Endothelial cell of umbilical vein (primary cell): Measurements from ENCODE around the gene TSPAN5. TPM values are rescaled to one million over a fixed set of nuclear protein-coding genes. Genes with fewer than 3 reads are reported as not detected.

Experiments
- BruUV-seq: library from RNA; stranded (reverse); fragments of 400-500 nt; replicated peaks from 2 replicates; lab custom pipeline; 2021; lab: Mats Ljungman, UMichigan
- CTCF ChIA-PET: fragments of 300-600, 350-600 bp; sonication (Branson Sonifier 250); formaldehyde crosslinking; loops from one replicate; lab custom pipeline; 2021; ENCODE audit warnings: antibody characterized with exemption, inconsistent platforms; lab: Charles Lee
- POLR2A ChIA-PET: fragments of 300-600, 350-600 bp; sonication (Branson Sonifier 250); formaldehyde crosslinking; loops from one replicate; lab custom pipeline; 2021; ENCODE audit warnings: antibody characterized with exemption, inconsistent platforms; lab: Charles Lee
- DNase-seq: peaks from one replicate; pipeline ENCODE4 v3.0.0-alpha.2; 2011; ENCODE audit warnings: low read depth, low spot score
- FAIRE-seq: peaks from 2 replicates; lab custom pipeline; 2011; peaks lifted over from hg19 to GRCh38; lab: Jason Lieb, UNC
- H2AFZ ChIP-seq: 2 replicates; pipeline ENCODE4 v1.6.0; 2012; ENCODE audit warnings: low read depth, low read length, control low read depth, inconsistent platforms
- H3K27ac ChIP-seq: 2 replicates; pipeline ENCODE4 v1.5.1; 2011; ENCODE audit warnings: low read depth, mild to moderate bottlenecking, control low read depth, low read length, moderate library complexity; ENCODE audit not compliant: insufficient read depth
- H3K27me3 ChIP-seq, 2 experiments: 2 replicates each; pipeline versions ENCODE4 v1.6.0 to v1.6.1; 2011; ENCODE audit warnings: low read length in 2 of 2, mixed read lengths in 1 of 2; ENCODE audit not compliant: control insufficient read depth in 2 of 2, insufficient read depth in 2 of 2
- H3K36me3 ChIP-seq, 2 experiments: 2 replicates in 1 of 2; 3 replicates in 1 of 2; pipeline ENCODE4 v1.5.1; 2011; ENCODE audit warnings: low read length in 2 of 2, mild to moderate bottlenecking in 1 of 2, moderate library complexity in 1 of 2; ENCODE audit not compliant: control insufficient read depth in 2 of 2, insufficient read depth in 2 of 2; ENCODE audit errors: extremely low read depth in 1 of 2
- H3K4me1 ChIP-seq: 3 replicates; pipeline ENCODE4 v1.5.1; 2011; ENCODE audit warnings: mild to moderate bottlenecking, low read length; ENCODE audit not compliant: control insufficient read depth, insufficient read depth; ENCODE audit errors: extremely low read depth
- H3K4me2 ChIP-seq: 2 replicates; pipeline ENCODE4 v1.6.1; 2011; ENCODE audit warnings: low read length, control low read depth, mixed read lengths; ENCODE audit not compliant: insufficient read depth
- H3K4me3 ChIP-seq, 3 experiments: fragments of 200-600 bp in 1 of 3; sonication (generic), shearing (Covaris generic) in 1 of 3; replicated peaks in 1 of 3; 2 replicates each; pipeline ENCODE4 v1.5.1; 2011 to 2016; ENCODE audit warnings: control low read depth in 3 of 3, low read length in 3 of 3, mild to moderate bottlenecking in 2 of 3, inconsistent platforms in 1 of 3, low read depth in 1 of 3, moderate library complexity in 1 of 3; ENCODE audit not compliant: insufficient read depth in 1 of 3
- H3K79me2 ChIP-seq: 2 replicates; pipeline ENCODE4 v1.6.0; 2012; ENCODE audit warnings: low read length, inconsistent platforms; ENCODE audit not compliant: control insufficient read depth, insufficient read depth
- H3K9ac ChIP-seq: replicated peaks from 2 replicates; pipeline ENCODE3; 2011; ENCODE audit warnings: low read length, control low read depth; ENCODE audit not compliant: insufficient read depth; ENCODE audit errors: extremely low read depth
- H3K9me1 ChIP-seq: replicated peaks from 3 replicates; pipeline ENCODE4 v1.6.0; 2011; ENCODE audit warnings: mild to moderate bottlenecking, low read length; ENCODE audit not compliant: control insufficient read depth, insufficient read depth; ENCODE audit errors: extremely low read depth
- H3K9me3 ChIP-seq: replicated peaks from 2 replicates; pipeline ENCODE4 v1.5.1; 2012; ENCODE audit warnings: low read length, inconsistent platforms; ENCODE audit not compliant: control insufficient read depth, insufficient read depth
- H4K20me1 ChIP-seq: replicated peaks from 2 replicates; pipeline ENCODE3; 2011; ENCODE audit warnings: mild to moderate bottlenecking, low read length; ENCODE audit not compliant: control insufficient read depth, insufficient read depth; ENCODE audit errors: extremely low read depth
- CTCF ChIP-seq, 2 donors: IDR thresholded peaks; 1 replicate in 1 of 2; 2 replicates in 1 of 2; pipeline ENCODE4 v1.5.1; 2011; ENCODE audit warnings: low read length in 2 of 2, mild to moderate bottlenecking in 2 of 2, moderate library complexity in 2 of 2, control low read depth in 1 of 2, inconsistent platforms in 1 of 2, low read depth in 1 of 2; ENCODE audit not compliant: insufficient read depth in 1 of 2; ENCODE audit errors: extremely low read depth in 1 of 2
- EZH2 ChIP-seq: IDR thresholded peaks from 2 replicates; pipeline ENCODE4 v1.6.1; 2012; ENCODE audit warnings: borderline replicate concordance, low read depth, mild to moderate bottlenecking, moderate library complexity, low read length, inconsistent platforms; ENCODE audit not compliant: severe bottlenecking
- FOS ChIP-seq: IDR thresholded peaks from 2 replicates; pipeline ENCODE4 v1.6.1; 2011; ENCODE audit warnings: mild to moderate bottlenecking, low read length, moderate library complexity, borderline replicate concordance; ENCODE audit not compliant: insufficient read depth
- GATA2 ChIP-seq: IDR thresholded peaks from 2 replicates; pipeline ENCODE4 v1.7.0; 2011; ENCODE audit warnings: low read depth, mild to moderate bottlenecking, moderate library complexity, mixed read lengths, low read length; ENCODE audit not compliant: insufficient read length, insufficient read depth
- JUN ChIP-seq: IDR thresholded peaks from 2 replicates; pipeline ENCODE4 v1.6.1; 2011; ENCODE audit warnings: borderline replicate concordance, low read depth; ENCODE audit not compliant: insufficient read length, insufficient read depth
- MAX ChIP-seq: IDR thresholded peaks from 2 replicates; pipeline ENCODE4 v1.6.1; 2011; ENCODE audit not compliant: insufficient read depth, insufficient read length
- MYC ChIP-seq: IDR thresholded peaks from one replicate; pipeline ENCODE4 v1.6.1; 2011; ENCODE audit warnings: mild to moderate bottlenecking, low read depth, low read length
- POLR2A ChIP-seq: IDR thresholded peaks from 2 replicates; pipeline ENCODE4 v1.6.1; 2012; ENCODE audit warnings: low read depth, mild to moderate bottlenecking, control low read depth, low read length
- POLR2AphosphoS5 ChIP-seq: IDR thresholded peaks from 2 replicates; pipeline ENCODE4 v1.6.1; 2012; ENCODE audit warnings: low read depth, mild to moderate bottlenecking, control low read depth, low read length, moderate library complexity; ENCODE audit not compliant: insufficient read depth
- dilution Hi-C: fragments of 300-500 bp; cut with MboI; formaldehyde crosslinking; loops from one replicate; pipeline ENCODE4 v1.15.0; 2019; ENCODE audit warnings: low sequenced_read_pairs; ENCODE audit not compliant: extremely low pct_ligation_motif_present
- intact Hi-C: fragments of 100-400 bp; cut with micrococcal nuclease; formaldehyde crosslinking; loops from one replicate; pipeline ENCODE4 v1.10.0; 2022
- polyA plus RNA-seq, 4 experiments: library from polyadenylated mRNA; depleted of rRNA in 3 of 4; stranded (reverse) in 3 of 4; unstranded in 1 of 4; fragments of >200 nt; gene quantifications; 2 replicates each; pipeline versions ENCODE4 v1.2.1 to v1.2.3, GENCODE V29; 2011 to 2012; ENCODE audit warnings: missing spikeins in 1 of 4
- total RNA-seq: library from RNA; stranded (reverse); gene quantifications from 2 replicates; pipeline ENCODE4 v1.2.3, GENCODE V29; 2021

TSPAN5 gene
- total and polyA plus RNA-seq, 2 donors (not counting 3 experiments of a cell fraction or from before 2014, with no cell fraction given), result 45.1 to 50.2 TPM

GRCh38 chr4:98601708-98602107 lies 56.7 kb downstream of the TSPAN5 start:
- H4K20me1 ChIP-seq, result no peaks in the 10 kb centered on the region
- FAIRE-seq (no peak), DNase-seq (peak; percentile 29)
- ChIA-PET POLR2A (no interaction called here), CTCF (no interaction called here)
- H3K9ac ChIP-seq, result no peak overlapping the region
- TF ChIP-seq FOS (no peak), MYC (no peak), POLR2AphosphoS5 (no peak), MAX (no peak), EZH2 (no peak), CTCF (IDR thresholded peaks at IDR 0.05; ENCODE audit: extremely low read depth in 1 of 2, insufficient read depth in 1 of 2, low read depth in 1 of 2, low read length in 2 of 2) (no peak), POLR2A (no peak), JUN (no peak), GATA2 (no peak)
- no peak overlapping the region for H3K4me2 ChIP-seq
- peaks cover 43% of the 10 kb centered on the region for H3K79me2 ChIP-seq
- no peak overlapping the region for H3K27ac ChIP-seq
- no peaks in the 10 kb centered on the region for H3K36me3 ChIP-seq
- H3K9me3 ChIP-seq, result no peaks in the 10 kb centered on the region
- H3K4me1 ChIP-seq, result peaks cover 3% of the 10 kb centered on the region
- no peaks in the 10 kb centered on the region for H3K27me3 ChIP-seq
- no peak overlapping the region for H3K4me3 ChIP-seq
- H3K9me1 ChIP-seq, result no peaks in the 10 kb centered on the region
- dilution Hi-C loops, result no loop called here
- no TSS peak for BruUV-seq
- intact Hi-C loops, result no loop called here
- no peak overlapping the region for H2AFZ ChIP-seq
